Adipocyte (in vitro differentiated cells): ENCODE results near the gene SLC26A6.
A peak's percentile ranks its signal among the peaks of the same experiment; 100 is the strongest.

Source experiments
- DNase-seq: peaks from one replicate; pipeline ENCODE4 v3.0.0-alpha.2; 2015; ENCODE audit warnings: low read depth
- H3K27me3 ChIP-seq: replicated peaks from 2 replicates; pipeline ENCODE4 v1.7.0; 2013; ENCODE audit warnings: mild to moderate bottlenecking, low read length, moderate library complexity; ENCODE audit not compliant: control insufficient read depth, insufficient read depth
- H3K36me3 ChIP-seq: 2 replicates; pipeline ENCODE4 v1.7.0; 2013; ENCODE audit warnings: low read length, mild to moderate bottlenecking, moderate library complexity; ENCODE audit not compliant: control insufficient read depth, insufficient read depth, severe bottlenecking
- H3K4me1 ChIP-seq: 2 replicates; pipeline ENCODE4 v1.7.0; 2013; ENCODE audit warnings: mild to moderate bottlenecking, low read length, moderate library complexity; ENCODE audit not compliant: control insufficient read depth, insufficient read depth
- H3K4me3 ChIP-seq: 2 replicates; pipeline ENCODE4 v1.7.0; 2013; ENCODE audit warnings: mild to moderate bottlenecking, low read length, moderate library complexity
- H3K9ac ChIP-seq: 2 replicates; pipeline ENCODE4 v1.7.0; 2013; ENCODE audit warnings: mild to moderate bottlenecking, low read length, moderate library complexity
- H3K9me3 ChIP-seq: 2 replicates; pipeline ENCODE4 v1.7.0; 2013; ENCODE audit warnings: mild to moderate bottlenecking, low read length, moderate library complexity; ENCODE audit not compliant: control insufficient read depth

SLC26A6 gene

DNA sequence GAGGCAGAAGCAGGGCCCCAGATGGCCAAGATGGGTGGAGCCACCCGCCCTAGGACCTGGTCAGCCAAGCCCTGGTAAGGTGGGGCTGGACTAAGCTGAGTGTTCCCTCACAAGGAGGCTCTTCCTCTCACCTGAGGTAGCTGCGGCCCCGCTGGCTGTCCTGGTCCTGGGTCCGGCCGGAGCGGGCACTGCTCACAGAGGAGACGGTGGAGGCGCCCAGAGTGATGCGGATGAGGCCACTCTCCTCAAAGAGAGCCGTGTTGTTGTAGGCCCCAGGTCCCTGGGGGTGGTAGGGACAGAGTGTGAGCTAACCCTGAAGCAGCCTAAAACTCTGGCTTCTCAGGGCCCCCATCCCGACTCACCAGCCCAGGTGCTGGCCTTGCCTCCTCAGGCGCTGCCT lies 7.3 kb upstream of the SLC26A6 start:
- H3K36me3 ChIP-seq = no peaks in the 10 kb centered on the region
- no peaks in the 10 kb centered on the region for H3K4me1 ChIP-seq
- no peak overlapping the region for H3K9ac ChIP-seq
- DNase-seq = no peak
- H3K9me3 ChIP-seq = no peaks in the 10 kb centered on the region
- H3K27me3 ChIP-seq = no peaks in the 10 kb centered on the region
- H3K4me3 ChIP-seq = no peak overlapping the region

DNA sequence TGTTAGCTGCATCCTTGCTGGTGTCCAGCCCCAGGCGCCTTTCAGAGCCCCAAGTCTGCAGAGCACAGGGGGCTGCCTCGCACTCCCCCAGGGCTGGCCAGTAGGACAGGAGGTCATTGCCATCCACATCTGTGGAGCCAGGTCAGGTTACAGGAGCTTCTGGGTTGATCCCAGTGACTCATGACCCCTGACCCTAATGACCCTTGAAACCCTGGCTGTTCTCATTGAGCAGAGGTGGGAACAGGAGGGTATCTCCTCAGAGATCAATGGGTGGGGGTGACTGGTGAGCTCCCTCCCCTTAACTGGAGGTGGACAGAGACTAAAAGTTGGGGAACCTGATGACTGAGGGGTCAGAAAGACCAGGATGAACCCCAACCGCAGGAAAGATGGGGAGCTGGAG lies 6.1 kb upstream of the SLC26A6 start:
- Histone ChIP-seq H3K27me3 (no peaks in the 10 kb centered on the region), H3K4me3 (no peak overlapping the region), H3K4me1 (peaks cover 5% of the 10 kb centered on the region), H3K9me3 (no peaks in the 10 kb centered on the region), H3K36me3 (no peaks in the 10 kb centered on the region), H3K9ac (no peak overlapping the region)
- no peak for DNase-seq

DNA sequence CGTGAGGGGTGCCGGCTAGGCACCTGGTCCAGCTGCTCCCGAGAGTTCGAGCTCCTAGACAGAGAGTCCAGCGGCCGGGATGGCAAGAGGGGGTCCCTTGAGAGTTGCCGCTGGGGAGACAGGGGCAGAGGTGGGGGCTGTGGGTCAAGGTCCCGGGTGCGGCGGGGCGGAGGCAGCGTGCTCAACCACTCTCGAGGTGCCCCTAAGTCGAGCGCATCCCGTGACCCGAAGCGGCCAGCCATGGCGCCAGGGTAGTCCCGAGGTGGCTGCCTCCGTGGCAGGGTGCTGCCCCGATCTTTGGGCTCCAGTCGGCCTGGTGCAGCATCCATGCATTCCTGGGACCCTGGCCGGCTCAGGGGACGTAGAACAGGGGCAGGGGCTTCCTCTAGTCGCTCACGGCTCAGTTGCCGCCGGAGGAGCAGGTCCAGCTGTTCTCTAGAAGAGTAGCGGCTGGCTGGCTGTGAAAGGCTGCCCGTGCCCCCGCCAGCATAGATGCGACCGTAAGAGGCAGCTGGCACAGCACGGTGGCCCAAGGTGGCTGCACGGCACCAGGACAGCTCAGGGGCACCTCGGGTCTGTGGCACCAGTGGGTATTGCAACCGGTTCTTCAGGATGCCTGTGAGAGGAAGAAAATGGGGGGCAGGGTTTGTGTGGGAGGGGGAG lies 4.8 kb upstream of the SLC26A6 start:
- no peak overlapping the region for H3K4me3 ChIP-seq
- H3K9ac ChIP-seq = no peak overlapping the region
- no peaks in the 10 kb centered on the region for H3K27me3 ChIP-seq
- H3K4me1 ChIP-seq = peaks cover 11% of the 10 kb centered on the region
- no peaks in the 10 kb centered on the region for H3K36me3 ChIP-seq
- no peak for DNase-seq
- no peaks in the 10 kb centered on the region for H3K9me3 ChIP-seq

DNA sequence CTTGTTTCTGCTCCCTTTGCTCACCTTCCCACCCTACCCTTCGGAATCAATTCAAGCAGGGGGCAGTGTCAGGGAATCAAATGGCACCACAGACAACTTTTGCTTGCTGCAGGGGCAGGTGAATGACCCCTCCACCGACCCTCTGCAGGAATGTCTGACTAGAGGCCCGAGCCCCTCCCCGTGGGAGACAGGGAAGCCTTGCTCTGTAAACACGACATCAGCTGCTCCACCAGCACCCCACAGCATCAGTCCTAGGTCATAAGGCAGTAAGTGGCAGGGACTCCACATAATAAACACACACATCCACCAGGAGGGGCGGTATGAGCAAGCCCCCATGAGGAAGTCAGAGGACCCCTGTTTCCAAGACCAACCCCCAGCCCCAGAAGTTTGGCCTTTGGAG lies 2.0 kb upstream of the SLC26A6 start:
- Histone ChIP-seq H3K9me3 (no peaks in the 10 kb centered on the region), H3K36me3 (peaks cover 14% of the 10 kb centered on the region)

DNA sequence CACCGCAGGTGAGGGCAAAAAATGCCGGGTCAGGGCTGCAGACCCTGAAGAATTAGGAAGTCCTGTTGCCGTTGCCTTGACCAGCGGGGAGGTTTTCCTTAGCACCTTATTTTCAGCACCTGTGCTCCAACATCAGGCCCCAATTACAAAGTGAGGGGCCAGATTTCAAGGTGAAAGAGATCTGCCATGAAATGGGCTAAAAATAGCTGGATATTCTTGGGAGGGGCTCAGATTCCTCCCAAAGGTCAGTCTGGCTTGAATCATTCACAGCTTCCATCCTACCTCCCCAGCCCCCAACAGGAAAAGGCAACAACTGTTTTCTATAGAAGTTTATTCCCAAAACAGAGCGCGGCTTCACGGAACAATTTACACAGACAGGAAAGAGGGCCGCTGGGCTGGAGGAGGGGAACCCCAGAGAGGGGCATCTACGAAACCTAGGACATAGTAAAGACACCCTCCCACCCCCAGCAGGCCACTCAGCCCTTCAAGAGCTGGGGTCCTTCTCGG lies 941 bp upstream of the SLC26A6 start:
- peak; percentile 38 for DNase-seq
- Histone ChIP-seq H3K4me1 (peaks cover 30% of the 10 kb centered on the region), H3K36me3 (peaks cover 25% of the 10 kb centered on the region), H3K9me3 (no peaks in the 10 kb centered on the region), H3K9ac (peak overlapping the region; percentile 98), H3K27me3 (no peaks in the 10 kb centered on the region), H3K4me3 (peak overlapping the region; percentile 96)

More for the DNA sequence above, 2.0 kb upstream of the SLC26A6 start:
- H3K27me3 ChIP-seq = no peaks in the 10 kb centered on the region
- H3K9ac ChIP-seq = no peak overlapping the region
- no peak overlapping the region for H3K4me3 ChIP-seq
- no peak for DNase-seq
- peaks cover 30% of the 10 kb centered on the region for H3K4me1 ChIP-seq

DNA sequence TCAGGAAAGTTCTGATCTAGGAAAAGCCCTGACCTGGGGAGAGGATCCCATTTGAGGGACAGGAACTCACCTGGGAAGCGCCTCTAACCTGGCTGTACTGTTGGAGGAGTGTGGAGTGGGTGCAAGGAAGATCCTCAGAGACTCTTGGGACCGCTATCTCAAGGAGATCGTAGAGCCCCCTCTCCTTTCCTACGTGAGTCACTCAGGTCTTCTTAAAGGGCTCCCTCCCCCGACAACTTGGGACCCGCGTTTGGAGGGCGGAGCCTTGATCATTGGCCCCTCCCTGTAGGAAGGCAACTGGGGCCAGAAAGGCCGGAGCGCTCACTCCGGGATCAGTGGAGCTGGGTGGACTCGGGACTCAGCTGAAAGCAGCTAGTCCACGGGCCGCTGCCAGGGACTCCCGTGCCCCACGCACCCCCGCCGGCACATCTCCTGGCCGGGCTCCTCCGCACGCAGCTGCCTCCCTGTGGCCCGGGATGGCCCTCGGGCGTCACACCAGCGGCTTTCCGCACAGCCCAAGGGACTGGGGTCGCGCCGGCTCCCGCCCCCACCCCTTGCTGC lies 520 bp downstream of the SLC26A6 start:
- H3K4me3 ChIP-seq = peak overlapping the region; percentile 96
- no peaks in the 10 kb centered on the region for H3K9me3 ChIP-seq
- peak overlapping the region; percentile 98 for H3K9ac ChIP-seq
- H3K36me3 ChIP-seq = peaks cover 40% of the 10 kb centered on the region
- peak; percentile 75 for DNase-seq
- H3K4me1 ChIP-seq = peaks cover 30% of the 10 kb centered on the region
- no peaks in the 10 kb centered on the region for H3K27me3 ChIP-seq

DNA sequence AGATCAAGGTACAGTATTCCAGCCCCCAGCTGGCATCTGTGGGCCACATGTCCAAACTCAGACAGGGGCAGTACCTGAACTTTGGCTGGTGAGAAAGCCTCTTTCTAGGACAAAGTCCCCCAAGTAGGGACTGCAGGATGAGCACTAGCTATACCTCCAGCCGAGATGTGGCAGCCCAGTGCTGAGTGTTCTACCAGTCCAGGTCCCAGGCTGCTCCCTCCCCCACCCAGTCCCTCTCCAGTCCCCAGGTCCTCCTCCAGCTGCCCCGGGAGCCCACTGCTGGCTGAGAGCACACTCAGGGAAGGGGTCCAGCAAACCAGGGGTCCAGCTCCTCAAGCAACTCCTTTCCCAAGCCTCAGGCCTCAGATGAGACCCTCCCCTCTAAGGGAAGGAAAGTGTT lies 1.5 kb downstream of the SLC26A6 start:
- no peaks in the 10 kb centered on the region for H3K9me3 ChIP-seq
- H3K36me3 ChIP-seq = peaks cover 50% of the 10 kb centered on the region
- peaks cover 30% of the 10 kb centered on the region for H3K4me1 ChIP-seq
- DNase-seq = no peak
- H3K27me3 ChIP-seq = no peaks in the 10 kb centered on the region
- peak overlapping the region; percentile 96 for H3K4me3 ChIP-seq
- H3K9ac ChIP-seq = peak overlapping the region; percentile 98

DNA sequence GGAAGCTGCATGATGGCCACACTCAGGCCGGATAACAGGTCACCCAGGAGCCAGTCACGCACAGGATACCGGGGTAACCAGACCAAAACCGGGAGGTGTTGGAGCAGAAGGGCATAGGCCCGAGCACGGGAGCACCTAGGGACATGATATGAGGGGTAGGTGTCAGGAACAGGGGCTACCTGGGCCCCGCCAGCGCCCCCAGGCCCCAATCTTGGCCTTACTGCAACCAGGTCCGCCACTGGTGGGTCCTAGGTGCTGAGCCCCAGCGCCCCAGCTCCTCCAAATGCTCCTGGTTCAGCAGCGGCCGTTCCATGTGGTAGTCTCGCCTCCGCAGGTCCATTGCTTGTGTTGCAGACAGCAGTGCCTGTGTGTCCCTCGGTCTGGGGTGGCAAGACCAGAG lies 2.0 kb downstream of the SLC26A6 start:
- Histone ChIP-seq H3K27me3 (no peaks in the 10 kb centered on the region), H3K9ac (peak overlapping the region; percentile 98), H3K9me3 (no peaks in the 10 kb centered on the region), H3K36me3 (peaks cover 54% of the 10 kb centered on the region), H3K4me3 (peak overlapping the region; percentile 96), H3K4me1 (peaks cover 30% of the 10 kb centered on the region)
- DNase-seq = no peak

DNA sequence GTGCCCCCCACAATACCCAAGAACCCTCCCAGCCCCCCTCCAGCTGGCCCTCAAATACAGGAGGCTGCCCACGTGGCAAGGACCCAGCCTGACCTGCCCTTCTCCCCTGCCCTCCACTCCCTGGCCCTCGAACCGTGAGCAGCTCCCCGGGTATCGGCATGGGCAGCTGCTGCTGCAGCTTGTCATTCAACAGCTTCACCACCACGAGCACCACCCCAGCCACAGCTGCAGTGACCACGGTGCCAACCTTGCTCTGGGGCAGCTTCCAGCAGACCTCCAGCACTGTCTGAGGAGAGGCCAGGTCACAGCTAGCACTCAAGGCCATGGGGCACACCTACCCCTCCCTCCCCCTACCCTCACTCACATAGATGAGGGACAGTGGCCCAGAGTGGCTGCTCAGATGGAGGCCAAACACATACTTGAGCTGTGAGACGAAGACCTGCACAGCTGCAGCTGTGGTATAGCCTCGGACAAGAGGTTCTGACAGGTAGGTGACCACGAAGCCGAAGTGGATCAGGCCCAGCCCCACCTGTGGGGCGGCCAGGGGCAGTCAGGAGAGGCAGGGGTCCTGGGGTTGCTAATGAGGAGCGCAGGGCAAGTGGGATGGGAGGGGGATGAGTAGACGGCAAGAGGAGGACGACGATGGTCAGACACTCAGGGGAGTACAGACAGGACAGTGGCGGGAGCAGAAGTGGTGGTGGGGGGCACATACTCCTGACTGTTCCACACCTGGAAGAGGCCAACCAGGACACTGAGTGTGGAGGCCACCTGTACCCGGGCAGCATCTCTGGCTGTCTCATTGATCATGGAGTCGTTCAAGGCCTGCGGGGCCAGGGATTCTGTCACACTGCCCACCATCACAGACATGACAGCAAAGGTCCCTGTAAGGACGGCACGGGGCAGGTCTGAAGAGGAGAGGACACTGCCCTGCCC lies 3.5 kb downstream of the SLC26A6 start:
- H3K27me3 ChIP-seq = no peaks in the 10 kb centered on the region
- no peaks in the 10 kb centered on the region for H3K9me3 ChIP-seq
- no peak overlapping the region for H3K4me3 ChIP-seq
- peaks cover 29% of the 10 kb centered on the region for H3K4me1 ChIP-seq
- no peak overlapping the region for H3K9ac ChIP-seq
- DNase-seq = no peak
- peaks cover 69% of the 10 kb centered on the region for H3K36me3 ChIP-seq

DNA sequence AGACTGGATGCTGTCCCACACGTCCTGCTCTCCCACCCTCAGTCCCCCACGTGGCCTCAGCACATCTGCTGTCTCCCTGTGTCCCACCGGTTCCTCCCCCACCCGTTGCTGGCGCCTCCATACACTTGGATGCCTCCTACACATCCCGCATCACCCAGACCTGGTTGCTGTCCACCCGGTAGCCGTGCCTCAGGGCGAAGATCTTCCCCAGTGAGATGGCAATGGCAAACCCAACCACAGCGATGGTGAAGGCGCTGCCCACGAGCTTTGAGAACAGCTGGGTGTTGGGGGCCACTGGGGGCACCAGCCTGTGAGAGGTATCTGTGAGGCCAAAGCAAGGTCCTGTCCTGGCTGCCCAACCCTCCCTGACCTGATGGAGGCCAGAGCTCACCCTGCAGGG lies 4.4 kb downstream of the SLC26A6 start:
- Histone ChIP-seq H3K9ac (no peak overlapping the region), H3K4me3 (no peak overlapping the region), H3K27me3 (no peaks in the 10 kb centered on the region), H3K36me3 (peaks cover 78% of the 10 kb centered on the region), H3K4me1 (peaks cover 20% of the 10 kb centered on the region), H3K9me3 (no peaks in the 10 kb centered on the region)
- DNase-seq = no peak

DNA sequence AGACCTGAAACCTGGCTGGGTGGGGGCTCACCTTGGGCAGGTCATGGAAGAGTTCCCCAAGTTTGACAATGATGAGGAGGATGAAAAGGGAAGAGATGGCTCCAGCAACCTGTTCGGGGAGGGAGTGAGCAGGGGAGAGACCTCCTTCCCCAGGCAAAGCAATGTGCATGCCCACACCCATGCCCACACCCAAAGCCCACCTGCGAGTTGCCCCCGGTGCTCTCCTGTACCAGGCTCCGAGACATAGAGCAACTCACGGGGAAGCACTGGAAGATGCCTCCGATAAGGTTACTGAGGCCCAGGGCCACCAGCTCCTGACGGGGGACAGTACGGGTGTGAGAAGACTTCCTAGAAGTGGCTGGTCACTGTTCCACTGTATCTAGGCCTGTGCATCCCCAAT lies 4.9 kb downstream of the SLC26A6 start:
- peaks cover 19% of the 10 kb centered on the region for H3K4me1 ChIP-seq
- peaks cover 82% of the 10 kb centered on the region for H3K36me3 ChIP-seq
- no peak overlapping the region for H3K9ac ChIP-seq
- no peaks in the 10 kb centered on the region for H3K9me3 ChIP-seq
- H3K4me3 ChIP-seq = no peak overlapping the region
- no peaks in the 10 kb centered on the region for H3K27me3 ChIP-seq
- DNase-seq = no peak
